OCI-LY7 (cell line): ENCODE measurements around the gene MPLKIP.
"Not testable (repeated sequence)": the region's sequence is repeated elsewhere in the genome, so short reads cannot be mapped to it uniquely, and the experiment has no call there.

Experiments
- CTCF ChIP-seq: fragments of 200-600 bp; sonication (generic); conservative IDR thresholded peaks from 2 replicates; pipeline ENCODE4 v1.5.1; 2014; ENCODE audit warnings: mild to moderate bottlenecking, antibody characterized with exemption, low read length, moderate library complexity, mixed read lengths
- EZH2phosphoT487 ChIP-seq: fragments of 200-600 bp; sonication (generic); IDR thresholded peaks from 2 replicates; pipeline ENCODE4 v1.6.1; 2018; ENCODE audit warnings: low read depth, borderline replicate concordance, mild to moderate bottlenecking, mixed run types, antibody characterized with exemption, low read length, moderate library complexity, mixed read lengths

- not testable (repeated sequence) for TF ChIP-seq EZH2phosphoT487, CTCF
Observed at GRCh38 chr7:40117199-40117598, 17.2 kb downstream of the MPLKIP start.
